ENCODE results near the gene UMAD1.

- TF ChIP-seq, protein P1, sequence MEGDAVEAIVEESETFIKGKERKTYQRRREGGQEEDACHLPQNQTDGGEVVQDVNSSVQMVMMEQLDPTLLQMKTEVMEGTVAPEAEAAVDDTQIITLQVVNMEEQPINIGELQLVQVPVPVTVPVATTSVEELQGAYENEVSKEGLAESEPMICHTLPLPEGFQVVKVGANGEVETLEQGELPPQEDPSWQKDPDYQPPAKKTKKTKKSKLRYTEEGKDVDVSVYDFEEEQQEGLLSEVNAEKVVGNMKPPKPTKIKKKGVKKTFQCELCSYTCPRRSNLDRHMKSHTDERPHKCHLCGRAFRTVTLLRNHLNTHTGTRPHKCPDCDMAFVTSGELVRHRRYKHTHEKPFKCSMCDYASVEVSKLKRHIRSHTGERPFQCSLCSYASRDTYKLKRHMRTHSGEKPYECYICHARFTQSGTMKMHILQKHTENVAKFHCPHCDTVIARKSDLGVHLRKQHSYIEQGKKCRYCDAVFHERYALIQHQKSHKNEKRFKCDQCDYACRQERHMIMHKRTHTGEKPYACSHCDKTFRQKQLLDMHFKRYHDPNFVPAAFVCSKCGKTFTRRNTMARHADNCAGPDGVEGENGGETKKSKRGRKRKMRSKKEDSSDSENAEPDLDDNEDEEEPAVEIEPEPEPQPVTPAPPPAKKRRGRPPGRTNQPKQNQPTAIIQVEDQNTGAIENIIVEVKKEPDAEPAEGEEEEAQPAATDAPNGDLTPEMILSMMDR (IDR thresholded peaks at IDR 0.05), result no peak
- TF ChIP-seq POLR2A (IDR thresholded peaks at IDR 0.05), result no peak
Observed at GRCh38 chr7:7686811-7687508, 46.4 kb downstream of the UMAD1 start.
